Measurements from ENCODE around the gene GRIK5. TPM values are rescaled to one million over a fixed set of nuclear protein-coding genes. Genes with fewer than 3 reads are reported as not detected.
"Not testable (repeated sequence)": the region's sequence is repeated elsewhere in the genome, so short reads cannot be mapped to it uniquely, and the experiment has no call there.

GRIK5 gene
- total and polyA plus RNA-seq, 7 experiments from 2014 or later: 0.09 to 3.5 (median 0.74) TPM; not detected in 1

GRCh38 chr19:42038666-42039065, 31.3 kb downstream of the GRIK5 start:
- no peaks in the 10 kb centered on the region for H3K9me3 ChIP-seq (ENCODE audit: control insufficient read depth in 2 of 3, low read length in 3 of 3)
- Mint-ChIP-seq H3K36me3 (no peaks in the 10 kb centered on the region), H3K9me3 (no peaks in the 10 kb centered on the region), H3K27me3 (no peaks in the 10 kb centered on the region), H3K4me3 (no peak overlapping the region), H3K4me1 (peaks cover 0 to 8% (median 0%) of the 10 kb centered on the region in 7 donors), H3K27ac (no peak overlapping the region)
- H3K27ac ChIP-seq (ENCODE audit: low read depth, low read length): no peak overlapping the region
- no peaks in the 10 kb centered on the region for H3K36me3 ChIP-seq (ENCODE audit: control insufficient read depth in 2 of 3, insufficient read depth in 3 of 3, low read length in 3 of 3)
- no peak overlapping the region for H3K4me3 ChIP-seq (ENCODE audit: low read length)
- DNase-seq (no peak), ATAC-seq (no peak)
- no peaks in the 10 kb centered on the region for H3K4me1 ChIP-seq (ENCODE audit: control insufficient read depth in 2 of 2, insufficient read depth in 2 of 2, low read length in 2 of 2)
- ChIA-PET CTCF (no interaction called here), POLR2A (no interaction called here)
- no peaks in the 10 kb centered on the region for H3K27me3 ChIP-seq (ENCODE audit: control insufficient read depth in 2 of 2, insufficient read depth in 2 of 2, low read length in 2 of 2)
- intact Hi-C loops (cut with micrococcal nuclease): loop anchor here in 1 of 2 donors (10.0 kb wide), 1 partner anchor 56 kb away; no protein-coding TSS in a partner anchor

DNA sequence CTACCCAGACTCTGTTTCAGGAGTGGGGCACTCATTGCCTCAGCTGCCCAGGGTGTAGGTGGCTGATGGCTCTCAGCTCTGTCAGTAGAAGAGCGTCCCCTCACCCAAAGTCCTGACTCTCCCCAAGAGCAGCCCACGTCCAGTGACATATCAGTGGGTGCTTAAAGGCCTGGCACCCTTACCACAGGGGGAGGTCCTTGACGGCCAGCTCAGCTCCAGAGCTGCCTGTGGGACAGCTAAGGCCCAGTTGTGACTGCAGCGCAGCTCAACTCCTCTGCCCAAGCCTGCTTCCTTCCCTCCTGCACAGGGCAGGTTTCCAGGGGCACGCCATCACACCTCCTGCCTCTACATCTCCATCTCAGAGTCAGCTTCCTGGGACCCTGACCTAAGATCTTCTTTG, 32.4 kb downstream of the GRIK5 start:
- DNase-seq (no peak), ATAC-seq (no peak)
- CTCF ChIA-PET: no interaction called here
- H3K4me3 ChIP-seq (ENCODE audit: low read length): no peak overlapping the region
- H3K9me3 Mint-ChIP-seq: no peaks in the 10 kb centered on the region
- H3K36me3 Mint-ChIP-seq: no peaks in the 10 kb centered on the region
- intact Hi-C loops (cut with micrococcal nuclease): loop anchor here in 1 of 2 donors (10.0 kb wide), 1 partner anchor 57 kb away; no protein-coding TSS in a partner anchor
- H3K4me1 ChIP-seq (ENCODE audit: control insufficient read depth in 2 of 2, insufficient read depth in 2 of 2, low read length in 2 of 2): no peaks in the 10 kb centered on the region
- H3K27ac ChIP-seq (ENCODE audit: low read depth, low read length): no peak overlapping the region
- H3K9me3 ChIP-seq (ENCODE audit: control insufficient read depth in 2 of 3, low read length in 3 of 3): no peaks in the 10 kb centered on the region
- peaks cover 0 to 8% (median 0%) of the 10 kb centered on the region in 7 donors for H3K4me1 Mint-ChIP-seq
- no peaks in the 10 kb centered on the region for H3K27me3 ChIP-seq (ENCODE audit: control insufficient read depth in 2 of 2, insufficient read depth in 2 of 2, low read length in 2 of 2)
- H3K36me3 ChIP-seq (ENCODE audit: control insufficient read depth in 2 of 3, insufficient read depth in 3 of 3, low read length in 3 of 3): no peaks in the 10 kb centered on the region
- POLR2A ChIA-PET: no interaction called here
- H3K27me3 Mint-ChIP-seq: no peaks in the 10 kb centered on the region
- H3K4me3 Mint-ChIP-seq: no peak overlapping the region
- no peak overlapping the region for H3K27ac Mint-ChIP-seq

- not testable (repeated sequence) for H3K27me3 Mint-ChIP-seq; H3K9me3 ChIP-seq (ENCODE audit: control insufficient read depth in 2 of 3, low read length in 3 of 3); H3K9me3 Mint-ChIP-seq; H3K27ac ChIP-seq (ENCODE audit: low read depth, low read length); H3K4me3 Mint-ChIP-seq; H3K36me3 ChIP-seq (ENCODE audit: control insufficient read depth in 2 of 3, insufficient read depth in 3 of 3, low read length in 3 of 3); H3K4me1 Mint-ChIP-seq; H3K4me3 ChIP-seq (ENCODE audit: low read length); H3K4me1 ChIP-seq (ENCODE audit: control insufficient read depth in 2 of 2, insufficient read depth in 2 of 2, low read length in 2 of 2); H3K36me3 Mint-ChIP-seq; H3K27me3 ChIP-seq (ENCODE audit: control insufficient read depth in 2 of 2, insufficient read depth in 2 of 2, low read length in 2 of 2)
- intact Hi-C loops (cut with micrococcal nuclease): loop anchor here (1.0 to 10.0 kb wide), 6 partner anchors 60 to 242 kb away; partner anchors contain the start of gene RABAC1 (in 2 of the 2)
- peak; percentile 35 to 64 (median 53) for DNase-seq
- POLR2A ChIA-PET: interaction anchor here (1.0 kb wide), 1 partner anchor 76 kb away, joined by 4 read pairs; the partner anchor contains the start of gene RABAC1
- peak; percentile 90 for ATAC-seq
- peak overlapping the region in 3 of 9 donors; percentile 4 to 55 (median 32) for H3K27ac Mint-ChIP-seq
- CTCF ChIA-PET: interaction anchor here (0.6 to 1.2 kb wide), 7 partner anchors 18 to 600 kb away, joined by 3 to 6 read pairs (median 3); partner anchors contain the start of genes RABAC1 and RPS19
Measured at GRCh38 chr19:42034640-42035391, 35.2 kb downstream of the GRIK5 start.

DNA sequence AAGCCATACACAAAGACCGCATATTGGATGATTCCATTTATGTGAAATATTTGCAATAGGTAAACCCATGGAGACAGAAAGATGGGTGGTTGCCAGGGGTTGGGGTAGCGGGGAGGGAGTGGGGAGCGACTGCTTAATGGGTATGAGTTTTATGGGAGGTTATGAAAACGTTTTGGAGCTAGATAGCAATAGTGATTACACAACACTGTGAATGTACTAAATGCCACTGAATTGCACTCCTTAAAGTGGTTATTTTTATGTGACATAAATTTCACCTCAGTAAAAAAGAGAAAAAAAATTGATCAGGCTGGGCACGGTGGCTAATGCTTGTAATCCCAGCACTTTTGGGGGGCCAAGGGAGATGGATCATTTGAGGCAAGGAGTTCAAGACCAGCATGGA, 36.6 kb downstream of the GRIK5 start:
- Histone ChIP-seq H3K4me1 (ENCODE audit: control insufficient read depth in 2 of 2, insufficient read depth in 2 of 2, low read length in 2 of 2) (no peaks in the 10 kb centered on the region), H3K9me3 (ENCODE audit: control insufficient read depth in 2 of 3, low read length in 3 of 3) (no peaks in the 10 kb centered on the region), H3K36me3 (ENCODE audit: control insufficient read depth in 2 of 3, insufficient read depth in 3 of 3, low read length in 3 of 3) (no peaks in the 10 kb centered on the region), H3K27ac (ENCODE audit: low read depth, low read length) (no peak overlapping the region), H3K27me3 (ENCODE audit: control insufficient read depth in 2 of 2, insufficient read depth in 2 of 2, low read length in 2 of 2) (no peaks in the 10 kb centered on the region), H3K4me3 (ENCODE audit: low read length) (no peak overlapping the region)
- POLR2A ChIA-PET: no interaction called here
- intact Hi-C loops (cut with micrococcal nuclease): loop anchor here in 1 of 2 donors (5.0 to 10.0 kb wide), 2 partner anchors 61 to 161 kb away; no protein-coding TSS in a partner anchor
- Mint-ChIP-seq H3K4me1 (peaks cover 0 to 8% (median 0%) of the 10 kb centered on the region in 7 donors), H3K27ac (peak overlapping the region in 1 of 9 donors; percentile 38), H3K36me3 (no peaks in the 10 kb centered on the region), H3K4me3 (no peak overlapping the region), H3K9me3 (no peaks in the 10 kb centered on the region), H3K27me3 (peaks cover 0 to 8% (median 6%) of the 10 kb centered on the region in 5 donors)
- ATAC-seq (no peak), DNase-seq (no peak)
- CTCF ChIA-PET: no interaction called here

DNA sequence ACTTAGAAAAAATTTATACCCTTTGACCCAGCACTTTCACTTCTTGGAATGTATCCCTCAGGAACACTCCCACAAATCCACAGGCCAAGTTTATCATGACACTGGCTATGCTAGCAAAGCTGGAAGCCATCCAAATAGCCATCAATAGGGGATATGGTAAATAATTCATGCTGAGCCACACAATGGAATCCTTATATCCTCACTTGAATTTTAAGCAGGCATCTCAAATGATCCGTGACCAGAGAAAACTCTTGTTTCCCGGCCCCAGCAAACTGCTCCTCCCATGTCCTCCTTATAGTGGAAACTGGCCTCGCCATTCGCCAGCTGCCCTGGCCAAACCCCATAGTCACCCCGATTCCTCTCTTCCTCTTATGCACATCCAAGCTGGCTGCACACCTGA, 37.6 kb downstream of the GRIK5 start:
- H3K27ac Mint-ChIP-seq: peak overlapping the region in 1 of 9 donors; percentile 88
- H3K27me3 ChIP-seq (ENCODE audit: control insufficient read depth in 2 of 2, insufficient read depth in 2 of 2, low read length in 2 of 2): no peaks in the 10 kb centered on the region
- H3K27me3 Mint-ChIP-seq: peaks cover 0 to 11% (median 6%) of the 10 kb centered on the region in 5 donors
- DNase-seq (no peak), ATAC-seq (no peak)
- intact Hi-C loops (cut with micrococcal nuclease): loop anchor here in 1 of 2 donors (5.0 to 10.0 kb wide), 2 partner anchors 62 to 160 kb away; no protein-coding TSS in a partner anchor
- ChIA-PET POLR2A (no interaction called here), CTCF (no interaction called here)
- H3K4me3 Mint-ChIP-seq: no peak overlapping the region
- H3K4me3 ChIP-seq (ENCODE audit: low read length): no peak overlapping the region
- peaks cover 0 to 8% (median 0%) of the 10 kb centered on the region in 7 donors for H3K4me1 Mint-ChIP-seq
- no peaks in the 10 kb centered on the region for H3K9me3 ChIP-seq (ENCODE audit: control insufficient read depth in 2 of 3, low read length in 3 of 3)
- H3K4me1 ChIP-seq (ENCODE audit: control insufficient read depth in 2 of 2, insufficient read depth in 2 of 2, low read length in 2 of 2): no peaks in the 10 kb centered on the region
- H3K36me3 ChIP-seq (ENCODE audit: control insufficient read depth in 2 of 3, insufficient read depth in 3 of 3, low read length in 3 of 3): no peaks in the 10 kb centered on the region
- H3K27ac ChIP-seq (ENCODE audit: low read depth, low read length): no peak overlapping the region
- no peaks in the 10 kb centered on the region for H3K9me3 Mint-ChIP-seq
- H3K36me3 Mint-ChIP-seq: no peaks in the 10 kb centered on the region

DNA sequence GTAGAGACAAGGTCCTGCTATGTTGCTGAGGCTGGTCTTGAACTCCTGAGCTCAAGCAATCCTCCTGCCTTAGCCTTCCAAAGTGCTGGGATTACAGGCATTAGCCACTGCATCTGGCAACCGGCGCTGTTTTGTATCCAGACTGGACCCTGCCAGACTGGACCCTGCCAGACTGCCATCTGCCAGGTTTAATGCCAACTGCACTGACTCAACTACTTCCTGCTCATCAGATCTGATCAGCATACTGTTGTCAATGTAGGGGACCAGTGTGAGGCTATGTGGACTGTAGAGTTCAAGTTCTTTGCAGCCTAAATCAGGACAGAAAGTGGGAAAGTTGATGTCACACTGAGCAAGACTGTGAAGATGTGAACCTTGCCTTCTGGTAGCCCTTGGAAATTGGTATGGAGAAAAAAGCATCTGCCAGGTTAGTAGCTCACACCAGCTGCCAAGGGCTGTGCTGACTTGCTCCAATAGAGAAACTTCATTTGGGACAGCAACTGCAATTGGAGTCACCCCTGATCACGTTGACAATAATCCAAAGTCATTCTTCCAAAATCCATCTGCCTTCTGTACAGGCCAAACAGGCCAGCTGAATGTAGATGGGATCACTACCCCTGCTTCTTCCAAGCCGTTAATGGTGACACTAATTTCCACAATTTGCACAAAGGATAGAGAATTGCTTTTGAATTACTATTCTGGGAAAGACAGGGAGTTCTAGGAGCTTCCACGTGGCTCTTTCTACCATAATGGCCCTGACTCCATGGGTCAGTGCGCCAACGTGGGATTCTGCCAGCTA, 39.2 kb downstream of the GRIK5 start:
- no peak overlapping the region for H3K27ac ChIP-seq (ENCODE audit: low read depth, low read length)
- no peaks in the 10 kb centered on the region for H3K27me3 ChIP-seq (ENCODE audit: control insufficient read depth in 2 of 2, insufficient read depth in 2 of 2, low read length in 2 of 2)
- intact Hi-C loops (cut with micrococcal nuclease): loop anchor here in 1 of 2 donors (5.0 to 10.0 kb wide), 2 partner anchors 64 to 159 kb away; no protein-coding TSS in a partner anchor
- POLR2A ChIA-PET: no interaction called here
- Mint-ChIP-seq H3K4me1 (peaks cover 0 to 8% (median 0%) of the 10 kb centered on the region in 7 donors), H3K9me3 (no peaks in the 10 kb centered on the region), H3K36me3 (no peaks in the 10 kb centered on the region), H3K27me3 (peaks cover 0 to 18% (median 10%) of the 10 kb centered on the region in 5 donors), H3K27ac (no peak overlapping the region), H3K4me3 (no peak overlapping the region)
- CTCF ChIA-PET: interaction anchor here (0.9 to 1.3 kb wide), 2 partner anchors 23 to 72 kb away, joined by 3 read pairs; partner anchors contain the start of gene RABAC1
- H3K4me1 ChIP-seq (ENCODE audit: control insufficient read depth in 2 of 2, insufficient read depth in 2 of 2, low read length in 2 of 2): no peaks in the 10 kb centered on the region
- H3K36me3 ChIP-seq (ENCODE audit: control insufficient read depth in 2 of 3, insufficient read depth in 3 of 3, low read length in 3 of 3): no peaks in the 10 kb centered on the region
- DNase-seq (no peak), ATAC-seq (no peak)
- no peaks in the 10 kb centered on the region for H3K9me3 ChIP-seq (ENCODE audit: control insufficient read depth in 2 of 3, low read length in 3 of 3)
- no peak overlapping the region for H3K4me3 ChIP-seq (ENCODE audit: low read length)
